Measurements from ENCODE around the gene CHP2. TPM values are rescaled to one million over a fixed set of nuclear protein-coding genes. Genes with fewer than 3 reads are reported as not detected.
"Not testable (repeated sequence)": the region's sequence is repeated elsewhere in the genome, so short reads cannot be mapped to it uniquely, and the experiment has no call there.

Gene CHP2
- not detected in 2 replicates for total RNA-seq

DNA sequence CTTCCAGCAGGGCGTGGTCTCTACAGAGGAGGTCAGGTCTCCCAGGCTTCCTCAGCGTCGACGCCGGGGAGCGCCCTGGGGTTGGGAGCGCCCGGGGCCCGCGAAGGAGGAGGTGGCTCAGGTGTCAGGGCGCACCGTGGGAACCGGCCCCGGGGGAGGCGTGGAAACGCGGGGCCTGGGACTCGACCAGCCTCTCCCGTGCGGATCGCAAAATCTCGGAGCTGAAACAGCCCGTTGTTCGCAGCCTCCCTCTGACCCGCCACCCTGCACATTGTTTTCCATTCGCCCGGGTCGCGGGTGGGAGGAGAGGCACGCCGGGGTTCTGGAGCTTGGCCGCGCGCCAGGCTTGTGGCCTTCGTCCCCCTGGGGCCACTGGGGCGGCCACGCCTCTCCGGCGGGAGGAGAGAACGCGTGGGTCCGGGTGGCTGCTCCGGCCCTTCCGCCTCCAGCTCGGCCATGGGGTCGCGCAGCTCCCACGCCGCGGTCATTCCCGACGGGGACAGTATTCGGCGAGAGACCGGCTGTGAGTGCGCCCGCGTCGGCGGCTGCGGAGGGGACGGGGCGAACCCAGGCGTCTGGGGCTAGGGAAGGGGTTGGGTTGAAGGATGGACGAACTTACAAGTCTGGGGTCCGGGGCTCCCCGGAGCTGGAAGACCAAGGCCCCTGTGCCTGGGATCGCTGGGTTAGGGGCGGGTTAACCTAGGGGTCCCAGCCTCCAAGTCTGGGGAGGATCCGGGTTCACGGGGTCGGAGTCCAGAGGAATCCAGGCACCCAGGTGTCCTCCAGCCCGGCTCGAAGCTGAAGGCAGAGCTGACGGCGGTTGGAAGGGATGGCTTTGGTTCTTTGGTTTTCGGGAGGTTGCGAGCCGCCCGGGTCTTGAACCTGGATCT is at the start of gene CHP2:
CHP2 (plus strand) TSS at position 433 of the 890 bp plus-strand sequence; CDS start at position 457, 24 bp downstream.
- DNase-seq (ENCODE audit: low read depth in 2 of 2) = peak in 1 of 2 donors; percentile 1

DNA sequence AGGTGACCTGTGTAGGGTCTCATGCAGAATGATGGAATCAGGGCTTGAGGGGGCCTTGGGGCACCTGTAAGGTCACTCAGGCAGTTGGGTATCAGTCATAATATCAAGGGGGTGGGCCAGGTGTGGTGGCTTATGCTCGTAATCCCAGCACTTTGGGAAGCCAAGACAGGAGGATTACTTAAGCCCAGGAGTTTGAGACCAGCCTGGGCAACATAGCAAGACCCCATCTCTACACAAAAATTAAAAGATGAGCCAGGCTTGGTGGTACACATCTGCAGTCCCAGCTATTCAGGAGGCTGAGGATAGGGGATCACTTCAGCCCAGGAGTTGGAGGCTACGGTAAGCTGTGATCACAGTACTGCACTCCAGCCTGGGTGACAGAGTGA is 49.3 kb upstream of the CHP2 start:
- no peak for DNase-seq (ENCODE audit: low read depth in 2 of 2)

DNA sequence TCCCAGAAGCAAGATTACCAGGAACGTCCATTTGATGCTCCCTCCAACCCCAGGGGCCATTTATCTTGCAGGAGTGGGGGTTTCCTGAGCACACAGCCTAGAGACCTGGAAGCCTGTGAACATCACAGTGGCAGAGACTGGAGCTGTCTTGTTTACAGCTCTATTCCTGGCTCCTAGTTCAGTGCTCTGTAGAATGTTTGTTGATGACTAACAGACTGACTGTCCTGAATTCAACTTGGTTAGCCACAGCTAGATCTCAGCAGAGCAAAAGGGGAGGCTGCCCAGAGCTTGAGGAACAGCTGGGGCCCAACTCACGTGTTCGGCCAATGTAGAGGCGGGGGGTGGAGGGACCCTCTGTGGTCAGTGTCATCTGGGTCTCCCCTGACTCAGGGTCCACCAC is 48.4 kb upstream of the CHP2 start:
- no peak for DNase-seq (ENCODE audit: low read depth in 2 of 2)

DNA sequence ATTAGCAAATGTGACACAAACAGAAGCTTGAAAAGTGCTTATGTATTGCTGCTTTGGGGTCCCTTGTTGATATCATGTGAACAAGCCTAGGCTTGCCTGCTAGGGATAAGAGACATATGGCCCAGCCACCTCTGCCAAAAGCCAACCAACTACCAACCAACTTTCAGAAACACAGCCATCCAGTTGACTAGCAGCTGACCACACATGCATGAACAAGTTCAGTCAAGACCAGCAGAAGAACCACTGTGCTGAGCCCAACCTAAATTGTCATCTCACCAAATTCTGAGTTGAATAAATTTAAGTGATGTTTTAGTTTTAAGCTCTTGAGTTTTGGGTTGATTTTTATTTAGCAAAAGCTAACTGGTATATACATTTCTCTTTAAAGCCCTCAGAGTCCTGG is 45.3 kb upstream of the CHP2 start:
- DNase-seq (ENCODE audit: low read depth in 2 of 2) = no peak

DNA sequence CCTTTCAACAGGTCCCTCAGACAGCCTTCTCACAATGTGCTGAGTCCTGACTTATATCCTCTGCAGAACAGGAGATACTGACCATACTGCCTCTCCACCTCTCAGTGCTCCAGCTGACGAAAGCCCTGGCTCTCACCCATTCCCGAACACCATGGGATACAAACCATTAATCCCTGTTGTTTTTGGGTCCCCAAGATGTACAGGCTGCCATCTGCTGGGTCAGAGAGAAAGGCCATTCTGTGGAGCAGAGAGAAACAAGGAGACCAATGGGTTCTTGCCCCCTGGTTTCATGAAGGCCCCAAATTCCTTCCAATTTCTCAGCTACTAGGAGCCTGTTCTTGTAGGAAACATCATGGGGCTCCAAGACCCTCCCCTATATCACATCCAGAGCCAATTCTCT is 44.8 kb upstream of the CHP2 start:
- DNase-seq (ENCODE audit: low read depth in 2 of 2) = no peak

DNA sequence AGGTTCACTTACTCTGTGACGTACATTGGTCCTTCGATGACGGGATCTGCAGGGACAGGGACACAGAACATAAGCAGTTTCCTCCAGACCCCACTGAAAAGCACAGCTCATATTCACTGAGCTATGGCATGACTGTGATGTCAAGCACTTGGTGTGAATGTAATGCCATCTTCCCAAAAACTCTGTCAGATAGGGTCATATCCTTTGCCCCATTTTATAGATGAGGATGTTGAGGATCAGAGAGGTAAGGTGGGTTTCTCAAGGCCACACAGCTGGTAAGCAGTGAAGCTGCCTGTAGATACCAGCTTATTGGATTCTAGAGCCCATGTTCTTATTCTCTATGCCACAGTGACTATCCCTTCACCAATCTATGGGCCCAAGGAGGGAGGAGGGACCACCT is 44.3 kb upstream of the CHP2 start:
- DNase-seq (ENCODE audit: low read depth in 2 of 2) = no peak

DNA sequence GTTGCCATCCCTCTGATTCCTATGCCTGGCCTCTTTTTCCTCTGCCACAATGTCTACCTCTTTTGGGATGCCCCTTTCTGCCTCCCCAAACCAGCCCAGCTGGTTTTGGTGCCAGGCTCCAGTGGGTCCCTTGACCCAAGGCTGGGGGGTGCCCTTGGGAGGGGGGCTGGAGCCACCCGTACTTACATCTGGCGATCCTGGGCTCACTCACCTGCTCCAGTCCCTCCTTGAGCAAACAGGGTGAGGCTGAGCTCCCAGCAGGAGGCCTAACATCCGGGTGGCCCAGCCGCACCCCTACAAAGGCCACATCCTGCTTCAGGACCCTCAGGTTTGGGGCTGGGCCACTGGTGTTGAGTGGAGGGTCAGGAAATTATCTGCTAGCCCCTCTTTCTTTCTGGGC is 43.0 kb upstream of the CHP2 start:
- DNase-seq (ENCODE audit: low read depth in 2 of 2) = no peak

DNA sequence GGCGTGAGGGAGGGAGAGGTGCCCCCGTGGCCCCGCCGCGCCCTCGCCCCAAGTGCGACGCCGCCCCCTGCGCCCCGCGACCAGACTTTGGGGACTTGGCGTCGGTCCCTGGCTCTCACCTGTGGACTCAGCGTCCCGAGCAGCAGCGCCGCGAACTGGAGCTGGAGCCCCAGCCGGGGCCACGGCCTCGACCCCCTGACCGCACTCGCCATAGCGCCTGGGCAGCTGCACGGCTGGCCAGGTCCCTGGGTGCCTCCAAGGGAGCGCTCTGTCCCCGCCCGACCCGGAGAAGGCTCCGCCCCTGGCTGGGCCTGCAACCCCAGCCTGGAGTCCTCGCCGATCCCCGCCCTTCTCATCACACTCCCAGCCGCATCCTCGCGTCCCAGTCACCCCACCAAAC is 41.9 kb upstream of the CHP2 start, which contains the start of gene ERN2:
ERN2 (minus strand) TSS at position 247 of the 400 bp plus-strand sequence; CDS start at position 212, 35 bp downstream.
- no peak for DNase-seq (ENCODE audit: low read depth in 2 of 2)

DNA sequence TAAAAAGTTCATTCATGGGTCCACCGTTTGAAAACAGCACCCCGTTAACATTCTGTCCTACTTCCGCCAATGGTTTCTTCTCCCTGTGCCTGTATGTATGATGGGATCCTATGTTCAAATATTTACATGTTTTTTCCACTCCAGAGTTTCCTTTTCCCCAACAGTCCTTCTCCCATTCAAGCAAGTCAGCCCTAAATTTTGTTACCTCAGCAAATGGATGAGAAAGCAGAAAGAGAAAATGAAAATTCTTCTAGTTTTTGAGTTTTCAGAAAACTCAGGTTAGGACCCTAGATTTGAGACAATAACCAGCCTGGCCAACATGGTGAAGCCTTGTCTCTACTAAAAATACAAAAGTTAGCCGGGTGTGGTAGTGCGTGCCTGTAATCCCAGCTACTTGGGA is 38.3 kb upstream of the CHP2 start:
- DNase-seq (ENCODE audit: low read depth in 2 of 2) = no peak

DNA sequence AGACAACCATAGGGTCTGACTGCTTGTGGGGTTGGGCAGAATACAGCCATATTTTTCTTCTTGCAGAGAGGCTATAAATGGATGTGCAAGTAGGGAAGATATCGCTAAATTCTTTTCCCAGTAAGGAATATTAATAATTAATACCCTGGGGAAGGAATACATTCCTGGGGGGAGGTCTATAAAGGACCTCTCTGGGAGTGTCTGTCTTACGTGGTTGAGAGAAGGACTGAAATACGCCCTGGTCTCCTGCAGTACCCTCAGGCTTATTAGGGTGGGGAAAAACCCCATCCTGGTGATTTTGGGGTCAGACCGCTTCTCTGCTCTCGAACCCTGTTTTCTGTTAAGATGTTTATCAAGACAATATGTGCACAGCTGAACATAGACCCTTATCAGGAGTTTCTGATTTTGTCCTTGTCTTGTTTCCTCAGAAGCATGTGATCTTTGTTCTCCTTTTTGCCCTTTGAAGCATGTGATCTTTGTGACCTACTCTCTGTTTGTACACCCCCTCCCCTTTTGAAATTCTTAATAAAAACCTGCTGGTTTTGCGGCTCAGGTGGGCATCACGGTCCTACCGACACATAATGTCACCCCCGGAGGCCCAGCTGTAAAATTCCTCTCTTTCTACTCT is 32.1 kb upstream of the CHP2 start:
- DNase-seq (ENCODE audit: low read depth in 2 of 2) = not testable (repeated sequence)

DNA sequence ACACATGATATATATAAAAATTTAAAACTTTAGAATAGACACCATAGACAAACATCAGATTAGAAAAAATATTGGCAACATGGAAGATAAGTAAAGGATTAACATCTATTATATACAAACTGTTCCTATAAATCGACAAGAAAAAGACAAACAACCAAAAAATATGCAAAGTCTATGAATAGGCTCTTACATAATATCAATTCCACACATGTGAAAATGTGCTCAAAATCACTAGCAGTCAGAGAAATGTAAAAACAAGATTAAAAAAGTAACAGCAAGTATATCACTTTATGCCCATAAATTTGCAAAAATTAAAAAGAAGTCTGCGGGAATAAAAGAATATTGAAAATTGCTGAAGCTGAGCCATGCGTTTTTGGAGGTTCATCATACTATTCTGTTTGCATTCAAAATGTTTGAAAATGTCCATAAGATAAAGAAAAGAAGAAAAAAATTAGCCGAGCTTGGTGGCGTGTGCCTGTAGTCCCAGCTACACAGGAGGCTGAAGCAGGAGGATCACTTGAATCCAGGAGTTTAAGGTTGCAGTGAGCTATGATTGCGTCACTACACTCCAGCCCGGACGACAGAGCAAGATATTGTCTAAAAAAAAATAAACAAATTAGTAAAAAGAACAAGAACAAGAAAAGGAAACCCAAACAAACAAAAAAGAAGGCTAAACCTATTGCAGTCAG is 30.6 kb upstream of the CHP2 start:
- DNase-seq (ENCODE audit: low read depth in 2 of 2) = no peak

DNA sequence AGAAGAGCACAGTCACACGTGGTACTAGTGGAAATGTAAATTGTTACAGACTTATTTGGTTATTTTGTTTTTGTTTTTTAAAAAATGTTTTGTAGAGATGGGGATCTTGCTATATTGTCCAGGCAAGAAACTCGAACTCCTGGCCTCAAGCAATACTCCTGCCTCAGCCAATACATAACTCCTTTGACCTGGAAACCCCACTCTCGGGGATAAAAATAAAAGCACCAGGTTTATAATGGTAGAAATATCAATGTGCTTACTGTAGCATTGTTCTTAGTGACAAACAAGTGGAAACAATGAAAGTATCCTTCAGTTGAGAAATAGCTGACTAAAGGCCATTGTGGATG is 30.1 kb upstream of the CHP2 start:
- DNase-seq (ENCODE audit: low read depth in 2 of 2) = no peak

DNA sequence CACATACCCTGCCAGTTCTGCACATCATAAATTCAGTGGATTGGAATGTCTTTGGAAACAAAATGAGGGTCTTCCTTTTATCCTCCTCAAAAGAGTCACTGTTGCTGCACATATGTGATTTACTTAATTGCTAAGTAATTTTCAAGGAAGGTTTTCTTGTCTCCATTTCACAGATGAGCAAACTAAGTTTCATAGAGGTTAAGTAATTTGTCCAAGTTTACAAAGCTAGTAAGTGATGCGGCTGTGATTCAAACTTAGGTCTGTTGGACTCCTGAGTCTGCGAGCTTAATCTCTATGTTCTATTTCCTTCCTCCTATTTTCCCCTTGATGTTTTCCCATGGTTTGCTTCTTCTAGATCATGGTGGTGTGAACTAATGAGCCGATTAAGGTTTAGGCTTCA is 28.1 kb upstream of the CHP2 start:
- DNase-seq (ENCODE audit: low read depth in 2 of 2) = no peak

DNA sequence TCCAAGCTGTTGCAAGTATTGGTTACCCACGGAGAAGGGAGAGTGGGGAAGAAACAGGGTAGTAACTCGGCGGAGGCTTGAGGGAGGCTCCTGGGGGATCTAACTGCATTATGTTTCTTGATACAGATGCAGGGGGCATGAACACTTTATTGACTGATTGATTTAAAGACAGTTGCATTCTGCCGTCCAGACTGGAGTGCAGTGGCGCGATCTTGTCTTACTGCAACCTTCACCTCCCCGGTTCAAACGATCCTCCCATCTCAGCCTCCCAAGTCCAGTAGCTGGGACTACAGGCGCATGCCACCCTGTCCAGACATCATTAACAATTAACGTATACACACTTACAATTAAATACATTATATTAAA is 26.7 kb upstream of the CHP2 start:
- no peak for DNase-seq (ENCODE audit: low read depth in 2 of 2)

DNA sequence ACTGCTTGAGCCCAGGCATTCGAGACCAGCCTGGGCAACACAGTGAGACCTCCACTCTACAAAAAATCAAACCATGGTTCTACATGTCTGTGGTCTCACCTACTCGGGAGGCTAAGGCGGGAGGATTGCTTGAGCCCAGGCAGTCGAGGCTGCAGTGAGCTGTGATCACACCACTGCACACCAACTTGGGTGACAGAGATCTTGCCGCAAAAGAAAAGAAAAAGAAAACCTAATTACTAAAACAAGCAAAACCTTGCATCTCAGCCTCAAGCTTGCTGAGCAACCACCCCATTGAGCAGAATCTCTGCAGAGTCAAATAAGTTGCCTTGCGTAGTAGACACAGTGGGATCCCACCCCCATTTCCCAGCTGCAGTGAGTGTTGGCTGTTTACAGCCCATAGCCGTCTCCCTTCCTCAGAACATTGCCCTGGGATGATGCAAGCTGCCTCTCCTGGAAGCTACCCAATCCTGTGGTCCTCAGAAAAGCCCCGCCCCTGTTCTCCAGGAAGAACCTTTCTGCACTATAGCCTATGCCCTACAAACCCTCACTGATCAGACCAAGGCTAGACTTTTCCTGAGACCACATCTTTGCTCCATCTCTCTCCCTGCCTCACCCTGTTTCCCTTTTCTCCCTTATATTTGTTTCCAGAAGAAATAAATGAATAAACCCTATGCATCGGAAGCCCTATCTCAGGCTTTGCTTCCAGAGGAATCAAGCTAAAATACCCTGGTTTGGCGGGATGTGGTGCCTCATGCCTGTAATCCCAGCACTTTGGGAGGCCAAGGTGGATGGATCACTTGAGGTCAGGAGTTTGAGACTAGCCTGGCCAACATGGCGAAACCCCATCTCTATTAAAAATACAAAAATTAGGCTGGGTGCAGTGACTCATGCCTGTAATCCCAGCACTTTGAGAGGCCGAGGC is 25.1 kb upstream of the CHP2 start:
- peak in 1 of 2 donors; percentile 10 for DNase-seq (ENCODE audit: low read depth in 2 of 2)

DNA sequence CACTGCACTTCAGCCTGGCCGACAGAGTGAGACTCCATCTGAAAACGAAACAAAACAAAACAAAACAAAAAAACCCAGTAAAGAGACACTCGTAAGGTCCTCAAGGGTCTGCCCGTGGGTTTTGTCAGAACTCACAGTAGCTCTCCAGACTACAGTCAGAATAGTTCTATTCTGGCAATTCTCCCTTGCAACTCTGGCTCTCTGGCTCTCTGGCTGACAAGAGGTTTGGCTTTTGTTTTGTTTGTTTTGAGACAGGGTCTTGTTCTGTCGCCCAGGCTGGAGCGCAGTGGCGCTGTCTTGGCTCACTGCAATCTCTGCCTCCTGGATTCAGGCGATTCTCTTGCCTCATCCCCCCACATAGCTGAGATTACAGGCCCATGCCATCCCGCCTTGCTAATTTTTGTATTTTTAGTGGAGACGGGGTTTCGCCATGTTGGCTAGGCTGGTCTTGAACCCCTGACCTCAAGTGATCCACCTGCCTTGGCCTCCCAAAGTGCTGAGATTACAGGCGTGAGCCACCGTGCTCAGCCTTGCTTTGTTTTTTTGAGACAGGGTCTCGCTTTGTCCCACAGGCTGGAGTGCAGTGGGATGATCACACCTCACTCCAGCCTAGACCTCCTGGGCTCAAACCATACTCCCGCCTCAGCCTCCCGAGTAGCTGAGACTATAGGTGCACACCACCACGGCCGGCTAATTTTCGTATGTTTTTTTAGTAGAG is 20.5 kb upstream of the CHP2 start:
- no peak for DNase-seq (ENCODE audit: low read depth in 2 of 2)

DNA sequence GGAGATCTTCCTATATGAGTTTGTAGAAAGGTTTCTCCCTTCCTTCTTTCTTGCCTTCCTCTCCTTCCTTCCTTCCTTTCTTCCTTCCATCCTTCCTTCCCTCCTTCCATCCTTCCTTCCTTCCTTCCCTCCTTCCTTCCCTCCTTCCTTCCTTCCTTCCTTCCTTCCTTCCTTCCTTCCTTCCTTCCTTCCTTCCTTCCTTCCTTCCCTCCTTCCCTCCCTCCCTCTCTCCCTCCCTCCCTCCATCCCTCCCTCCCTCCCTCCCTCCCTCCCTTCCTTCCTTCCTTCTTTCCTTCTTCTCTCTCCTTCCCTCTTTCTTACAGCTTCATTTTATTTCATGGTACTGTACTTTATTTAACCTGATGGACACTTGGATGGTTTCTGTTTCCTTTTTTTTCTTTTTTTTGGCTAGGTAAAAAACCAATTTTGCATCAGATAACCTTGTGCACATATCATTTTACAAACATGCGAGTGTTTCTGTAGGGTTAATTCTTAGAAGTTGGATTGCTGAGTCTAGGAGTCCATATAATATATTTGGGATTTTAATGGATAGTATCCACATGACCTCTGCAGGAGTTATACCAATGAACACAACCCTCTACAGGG is 17.3 kb upstream of the CHP2 start:
- DNase-seq (ENCODE audit: low read depth in 2 of 2) = not testable (repeated sequence)

DNA sequence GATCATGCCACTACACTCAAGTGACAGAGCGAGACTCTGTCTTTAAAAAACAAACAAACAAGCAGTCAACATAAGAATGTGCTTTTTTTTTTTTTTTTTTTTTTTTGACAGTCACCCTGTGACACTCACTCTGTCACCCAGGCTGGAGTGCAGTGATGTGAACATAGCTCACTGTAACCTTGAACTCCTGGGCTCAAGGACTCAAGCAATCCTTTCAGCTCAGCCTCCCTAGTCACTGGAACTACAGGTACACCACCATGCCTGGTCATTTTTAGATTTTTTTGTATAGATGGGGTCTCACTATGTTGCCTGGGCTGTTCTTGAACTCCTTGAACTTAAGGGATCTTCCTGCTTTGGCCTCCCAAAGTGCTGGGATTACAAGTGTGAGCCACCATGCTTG is 15.3 kb upstream of the CHP2 start:
- DNase-seq (ENCODE audit: low read depth in 2 of 2) = no peak

DNA sequence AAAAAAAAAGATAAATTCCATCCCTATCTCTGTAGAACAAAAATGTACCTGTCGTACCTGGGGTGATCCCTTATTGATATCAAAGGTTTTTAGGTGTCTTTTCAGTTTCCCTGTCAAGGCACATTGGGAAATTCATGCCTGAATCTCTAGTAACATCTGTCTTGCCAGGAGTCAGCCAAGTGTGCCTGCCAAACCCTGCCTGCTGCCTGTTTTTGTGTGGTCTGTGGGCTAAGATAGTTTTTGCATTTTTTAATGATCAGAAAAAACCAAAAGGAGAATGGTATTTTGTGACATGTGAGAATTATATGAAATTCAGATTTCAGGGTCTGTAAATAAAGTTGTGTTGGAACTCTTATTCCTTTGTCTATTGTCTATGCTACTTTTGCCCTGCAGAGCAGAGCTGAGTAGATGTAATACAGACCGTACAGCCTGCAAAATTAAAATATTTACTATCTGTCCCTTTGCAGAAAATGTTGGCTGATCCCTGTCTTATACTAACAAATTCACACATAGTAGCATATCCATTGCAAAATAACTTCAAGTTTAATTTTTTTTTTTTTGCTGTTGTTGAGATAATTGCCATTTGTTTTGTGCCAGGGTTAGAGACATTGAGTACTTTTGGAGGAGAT is 13.0 kb upstream of the CHP2 start:
- no peak for DNase-seq (ENCODE audit: low read depth in 2 of 2)

DNA sequence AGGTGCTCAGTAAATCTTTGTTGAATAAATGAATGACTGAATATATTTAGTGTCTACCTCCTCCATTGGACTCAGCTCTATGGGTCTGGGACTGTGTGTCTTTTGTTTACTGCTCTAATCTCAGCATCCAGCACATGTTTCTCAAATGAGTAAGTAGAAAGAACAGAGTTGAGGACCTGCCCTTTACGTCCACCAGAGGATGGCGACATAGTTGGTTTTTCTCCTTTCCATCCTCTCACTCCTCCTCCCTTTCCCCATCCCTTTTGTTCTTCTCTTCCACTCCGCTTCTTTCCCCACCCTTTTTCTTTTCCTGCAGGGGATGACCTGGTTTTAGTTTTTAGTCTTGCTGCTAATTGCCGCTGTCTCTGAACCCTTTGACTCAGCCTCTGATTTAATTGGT is 12.1 kb upstream of the CHP2 start:
- DNase-seq (ENCODE audit: low read depth in 2 of 2) = no peak

Data from lung microvascular endothelial cell (primary cell).